AG04449 (cell line): ENCODE measurements around the gene ETV6.

ENCODE experiments used
- CTCF ChIA-PET: fragments of 350-600 bp; formaldehyde crosslinking; extraction: SDS; loops from one replicate; lab custom pipeline; 2021; ENCODE audit warnings: antibody characterized with exemption; lab: Yijun Ruan, JAX
- POLR2A ChIA-PET: fragments of 400-600, 350-600 bp; formaldehyde crosslinking; extraction: SDS; loops from one replicate; lab custom pipeline; 2020; ENCODE audit warnings: antibody characterized with exemption, inconsistent platforms; lab: Yijun Ruan, JAX
- DNase-seq: peaks from one replicate; pipeline ENCODE4 v3.0.0-alpha.2; 2010; ENCODE audit warnings: low read depth, low spot score
- H3K4me3 ChIP-seq: 2 replicates; pipeline ENCODE4 v1.5.1; 2011; ENCODE audit warnings: low read depth, mild to moderate bottlenecking, control low read depth, low read length
- TF ChIP-seq, protein P1 (sequence below): IDR thresholded peaks from one replicate; pipeline ENCODE4 v1.5.1; 2011; ENCODE audit warnings: mild to moderate bottlenecking, moderate library complexity, low read length, control low read depth, inconsistent platforms; ENCODE audit not compliant: insufficient read depth; ENCODE audit errors: missing control alignments

ETV6 gene

DNA sequence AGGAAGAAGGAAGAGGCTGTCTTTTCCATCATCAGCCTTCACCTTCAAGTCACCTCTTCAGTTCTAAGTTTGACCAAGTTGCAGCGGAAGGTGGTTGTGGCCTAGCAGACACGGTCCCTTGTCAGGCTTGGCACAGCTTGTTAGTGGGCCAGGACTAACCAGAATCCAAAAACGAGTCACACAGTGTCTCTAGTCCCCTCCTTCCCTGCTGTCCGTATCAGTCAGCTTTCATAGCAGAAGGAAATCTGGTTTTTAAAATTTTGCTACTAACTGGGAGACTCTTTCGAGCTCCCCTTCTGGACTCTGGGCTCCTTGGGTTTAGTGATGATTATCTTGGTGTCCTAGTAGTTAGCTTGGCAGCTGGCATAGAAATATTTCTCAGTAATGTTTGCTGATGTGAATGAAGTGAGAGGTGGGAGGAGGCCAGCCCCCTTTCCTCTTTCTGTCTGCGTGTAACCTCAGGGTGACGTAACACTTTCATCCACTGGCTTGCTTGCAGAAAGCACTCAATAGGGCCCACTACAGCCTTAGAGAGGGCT is 3.8 kb downstream of the ETV6 start:
- CTCF ChIA-PET: no interaction called here
- no peak for DNase-seq
- TF ChIP-seq, protein P1, sequence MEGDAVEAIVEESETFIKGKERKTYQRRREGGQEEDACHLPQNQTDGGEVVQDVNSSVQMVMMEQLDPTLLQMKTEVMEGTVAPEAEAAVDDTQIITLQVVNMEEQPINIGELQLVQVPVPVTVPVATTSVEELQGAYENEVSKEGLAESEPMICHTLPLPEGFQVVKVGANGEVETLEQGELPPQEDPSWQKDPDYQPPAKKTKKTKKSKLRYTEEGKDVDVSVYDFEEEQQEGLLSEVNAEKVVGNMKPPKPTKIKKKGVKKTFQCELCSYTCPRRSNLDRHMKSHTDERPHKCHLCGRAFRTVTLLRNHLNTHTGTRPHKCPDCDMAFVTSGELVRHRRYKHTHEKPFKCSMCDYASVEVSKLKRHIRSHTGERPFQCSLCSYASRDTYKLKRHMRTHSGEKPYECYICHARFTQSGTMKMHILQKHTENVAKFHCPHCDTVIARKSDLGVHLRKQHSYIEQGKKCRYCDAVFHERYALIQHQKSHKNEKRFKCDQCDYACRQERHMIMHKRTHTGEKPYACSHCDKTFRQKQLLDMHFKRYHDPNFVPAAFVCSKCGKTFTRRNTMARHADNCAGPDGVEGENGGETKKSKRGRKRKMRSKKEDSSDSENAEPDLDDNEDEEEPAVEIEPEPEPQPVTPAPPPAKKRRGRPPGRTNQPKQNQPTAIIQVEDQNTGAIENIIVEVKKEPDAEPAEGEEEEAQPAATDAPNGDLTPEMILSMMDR: no peak
- POLR2A ChIA-PET: interaction anchor here (1.1 kb wide), 1 partner anchor 357 kb away, joined by 3 read pairs; no protein-coding TSS in a partner anchor
- H3K4me3 ChIP-seq: peak overlapping the region; percentile 91

DNA sequence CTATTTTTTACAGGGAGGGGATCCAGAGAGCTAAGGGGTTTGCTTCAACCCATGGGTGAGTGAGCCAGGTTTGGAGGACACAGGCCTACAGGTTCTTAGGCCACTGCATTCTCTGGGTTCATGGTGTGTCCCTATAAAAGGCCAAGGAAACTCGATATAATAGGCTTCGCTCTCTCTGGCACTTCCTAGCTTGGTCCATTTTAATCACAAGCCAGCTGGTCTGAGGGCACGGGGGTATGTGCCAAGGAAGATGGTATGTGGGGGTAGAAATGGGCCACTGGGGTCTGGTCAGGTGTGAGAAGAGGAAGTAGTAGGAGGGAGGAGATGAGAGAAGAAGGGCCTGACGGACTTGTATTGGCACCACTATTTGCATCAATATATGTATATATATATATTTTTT is 4.9 kb downstream of the ETV6 start:
- POLR2A ChIA-PET: interaction anchor here (1.1 kb wide), 2 partner anchors 143 to 356 kb away, joined by 3 read pairs; no protein-coding TSS in a partner anchor
- no peak overlapping the region for H3K4me3 ChIP-seq
- CTCF ChIA-PET: interaction anchor here (0.9 to 1.2 kb wide), 2 partner anchors 43 to 176 kb away, joined by 3 read pairs; no protein-coding TSS in a partner anchor
- TF ChIP-seq, protein P1: no peak
- no peak for DNase-seq

DNA sequence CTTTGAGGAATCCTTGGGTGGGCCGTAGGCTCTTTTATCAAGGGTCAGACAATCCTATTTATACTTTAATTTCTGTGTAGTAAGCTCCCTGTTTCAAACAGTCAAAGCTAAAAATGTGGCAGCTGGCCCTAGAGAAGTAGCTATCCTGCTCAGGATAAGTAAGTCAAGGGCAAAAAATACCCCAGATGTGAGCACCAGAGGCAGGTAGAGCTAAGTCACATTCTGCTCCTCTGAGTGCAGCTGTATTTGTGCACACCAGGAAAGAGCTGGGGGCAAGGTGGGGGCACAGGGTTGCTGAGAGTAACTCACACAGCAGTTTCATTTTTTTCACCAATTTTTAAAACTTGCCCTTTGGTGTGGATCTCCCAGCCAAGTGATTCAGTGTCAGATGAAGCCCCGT is 5.3 kb downstream of the ETV6 start:
- ChIA-PET POLR2A (interaction anchor here (1.1 kb wide), 1 partner anchor 142 kb away, joined by 3 read pairs; no protein-coding TSS in a partner anchor), CTCF (interaction anchor here (0.9 to 1.2 kb wide), 2 partner anchors 42 to 175 kb away, joined by 3 read pairs; no protein-coding TSS in a partner anchor)
- no peak for DNase-seq
- H3K4me3 ChIP-seq: no peak overlapping the region
- TF ChIP-seq, protein P1: no peak

DNA sequence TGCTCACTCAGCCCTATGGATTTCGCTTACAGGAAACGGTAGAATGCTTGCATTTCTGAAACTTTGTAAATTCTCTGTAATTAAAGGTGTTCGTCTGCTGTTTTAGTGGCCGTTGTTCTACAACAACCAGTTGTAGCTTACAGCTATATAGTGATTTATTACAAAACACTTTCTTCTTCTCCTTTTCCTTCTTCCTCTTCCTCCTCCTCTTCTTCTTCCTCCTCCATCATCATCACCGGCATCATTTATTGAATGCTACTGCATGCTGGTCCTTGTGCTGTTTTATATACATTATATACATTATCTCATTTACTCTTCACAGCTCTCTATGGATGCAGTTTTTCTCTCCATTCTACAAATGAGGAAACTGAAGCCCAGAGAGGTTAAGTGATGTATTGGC is 6.4 kb downstream of the ETV6 start:
- ChIA-PET CTCF (no interaction called here), POLR2A (no interaction called here)
- H3K4me3 ChIP-seq: no peak overlapping the region
- no peak for DNase-seq
- TF ChIP-seq, protein P1: no peak

DNA sequence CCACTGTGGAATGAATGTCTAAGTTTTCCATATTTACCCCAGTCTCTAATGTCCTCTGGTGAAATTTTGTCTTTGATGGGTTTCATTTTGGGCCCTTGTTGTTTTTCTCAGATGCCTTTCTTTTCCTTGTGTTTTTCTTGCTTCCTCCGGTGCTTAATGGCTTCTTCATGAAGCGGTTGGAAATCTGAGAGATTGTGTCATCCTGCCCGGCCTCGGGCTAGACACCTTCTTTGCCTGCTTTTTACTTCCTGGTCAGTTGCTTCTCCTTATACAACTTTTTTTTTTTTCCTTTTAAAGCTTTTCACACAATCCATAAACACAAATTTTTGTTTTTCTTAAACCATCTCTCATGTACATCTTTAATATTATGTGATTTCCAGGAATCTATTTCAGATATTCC is 7.1 kb downstream of the ETV6 start:
- ChIA-PET POLR2A (interaction anchor here (0.5 kb wide), 1 partner anchor 20 kb away, joined by 3 read pairs; no protein-coding TSS in a partner anchor), CTCF (interaction anchor here (0.6 to 1.3 kb wide), 3 partner anchors 16 to 118 kb away, joined by 3 to 4 read pairs (median 3); no protein-coding TSS in a partner anchor)
- TF ChIP-seq, protein P1: no peak
- no peak overlapping the region for H3K4me3 ChIP-seq
- DNase-seq: no peak

DNA sequence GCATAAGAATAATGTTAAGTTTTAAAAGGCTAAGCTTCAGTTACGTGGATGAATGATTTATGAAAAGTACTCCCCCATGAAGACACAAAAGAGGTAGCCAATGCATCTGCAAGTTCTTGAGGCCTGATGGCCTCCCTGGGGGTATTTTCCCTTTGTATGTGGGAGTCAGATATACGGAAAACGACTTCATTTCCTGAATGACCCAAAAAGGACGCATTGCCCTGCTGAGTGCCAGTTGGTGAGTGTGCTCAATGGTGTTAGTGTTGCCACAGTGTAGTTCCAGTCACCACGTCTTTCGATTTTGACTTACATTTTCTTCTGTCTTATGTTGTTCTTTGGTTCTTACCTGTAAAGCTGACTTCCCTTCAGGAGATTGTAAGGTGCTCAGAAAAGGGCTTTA is 8.0 kb downstream of the ETV6 start:
- CTCF ChIA-PET: interaction anchor here (1.2 to 1.4 kb wide), 4 partner anchors 15 to 376 kb away, joined by 3 to 4 read pairs (median 3); no protein-coding TSS in a partner anchor
- POLR2A ChIA-PET: no interaction called here

More for the DNA sequence above, 8.0 kb downstream of the ETV6 start:
- TF ChIP-seq, protein P1: no peak
- H3K4me3 ChIP-seq: no peak overlapping the region
- no peak for DNase-seq
